HPDE6-E6E7 (cell line): ENCODE measurements around the gene C16orf82.
"Not testable (repeated sequence)": the region's sequence is repeated elsewhere in the genome, so short reads cannot be mapped to it uniquely, and the experiment has no call there.

Source experiments
- DNase-seq: peaks from one replicate; pipeline ENCODE4 v3.0.0; 2011; ENCODE audit warnings: missing footprints; ENCODE audit errors: extremely low spot score

Gene C16orf82

DNA sequence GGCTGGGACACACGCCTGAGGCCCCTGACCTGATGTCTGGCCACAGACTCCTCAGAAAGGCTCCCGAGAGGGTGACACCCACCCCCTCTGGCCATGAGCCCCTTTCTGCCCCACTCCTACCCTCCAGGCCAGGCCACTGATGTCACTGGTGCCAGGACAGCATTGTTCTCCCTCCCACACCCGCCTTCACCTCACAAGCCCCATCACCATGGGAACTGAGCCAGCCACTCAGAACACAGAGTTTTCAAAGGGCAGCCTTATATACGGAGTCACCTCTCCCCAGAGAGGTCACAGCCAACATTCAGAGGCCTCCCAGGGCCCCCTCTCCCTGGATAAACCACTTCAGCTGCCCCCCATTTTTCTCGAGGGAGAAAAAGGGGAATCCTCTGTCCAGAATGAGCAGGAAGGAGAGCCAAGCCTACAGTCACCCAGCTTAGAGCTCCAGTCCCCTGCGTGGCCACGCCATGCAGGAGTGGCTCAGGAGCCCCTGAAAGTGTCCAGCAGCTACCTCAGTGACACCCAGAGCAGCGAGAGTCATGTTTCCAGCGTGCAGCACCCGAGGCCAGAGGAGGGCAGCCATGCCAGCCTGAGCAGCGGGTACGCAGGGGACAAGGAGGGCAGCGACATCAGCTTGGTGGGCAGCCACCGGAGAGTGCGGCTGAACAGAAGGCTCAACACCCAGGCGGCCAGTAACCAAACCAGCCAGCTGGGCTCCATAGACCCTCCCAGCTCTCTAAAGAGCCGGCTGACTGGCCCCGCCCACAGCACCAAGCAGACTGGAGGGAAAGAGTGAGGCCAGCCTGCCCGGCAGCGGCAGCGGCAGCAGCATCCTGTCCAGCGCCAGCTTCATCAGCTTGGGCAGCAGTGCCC lies at the start of gene C16orf82:
TSS of gene C16orf82 (plus strand) at position 260 of the 870 bp plus-strand sequence.
- DNase-seq = no peak

- DNase-seq = no peak
Observed at GRCh38 chr16:27020031-27020430, 46.7 kb upstream of the C16orf82 start.

GRCh38 chr16:27024010-27024409 lies 42.7 kb upstream of the C16orf82 start:
- no peak for DNase-seq

DNA sequence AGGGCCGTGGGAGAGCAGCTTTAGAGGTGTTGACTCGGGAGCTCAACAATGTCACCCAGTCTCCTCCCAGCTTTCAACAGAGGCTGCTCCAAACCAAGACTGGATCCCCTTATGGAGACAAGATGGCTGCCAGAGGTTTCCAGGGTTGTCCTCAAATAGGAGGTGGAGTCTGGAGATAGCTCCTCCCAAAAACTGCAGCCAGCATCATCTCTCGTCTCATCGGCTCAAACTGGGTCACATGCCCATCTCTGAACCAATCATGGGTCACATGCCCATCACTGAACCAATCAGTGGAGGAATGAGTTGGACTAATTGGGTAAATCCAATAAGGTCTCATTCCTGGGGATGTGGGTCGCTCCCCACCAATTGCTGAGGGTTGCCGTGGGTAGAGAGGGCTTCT lies 41.1 kb upstream of the C16orf82 start:
- no peak for DNase-seq

GRCh38 chr16:27027971-27028370 lies 38.8 kb upstream of the C16orf82 start:
- DNase-seq = no peak

GRCh38 chr16:27028591-27029110 lies 38.1 kb upstream of the C16orf82 start:
- DNase-seq = no peak

DNA sequence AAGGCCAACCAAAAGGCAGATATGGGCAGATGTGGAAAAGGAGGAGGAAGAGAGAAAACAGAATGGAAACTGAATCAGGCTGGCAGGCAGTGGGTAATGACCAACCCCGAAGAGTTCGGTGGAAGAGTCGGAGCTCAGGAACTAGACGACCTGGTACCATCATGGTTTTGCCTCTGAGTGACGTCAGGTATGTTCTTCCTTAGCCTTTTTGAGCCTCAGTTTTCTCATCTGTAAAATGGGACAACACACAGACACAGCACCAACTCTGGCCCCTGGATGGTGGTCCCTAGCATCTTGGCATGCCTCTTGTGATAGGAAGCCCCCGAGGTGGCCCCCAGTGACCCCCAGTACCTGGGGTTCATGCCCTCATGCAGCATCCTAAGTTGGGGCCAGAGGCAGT lies 37.2 kb upstream of the C16orf82 start:
- DNase-seq = no peak

DNA sequence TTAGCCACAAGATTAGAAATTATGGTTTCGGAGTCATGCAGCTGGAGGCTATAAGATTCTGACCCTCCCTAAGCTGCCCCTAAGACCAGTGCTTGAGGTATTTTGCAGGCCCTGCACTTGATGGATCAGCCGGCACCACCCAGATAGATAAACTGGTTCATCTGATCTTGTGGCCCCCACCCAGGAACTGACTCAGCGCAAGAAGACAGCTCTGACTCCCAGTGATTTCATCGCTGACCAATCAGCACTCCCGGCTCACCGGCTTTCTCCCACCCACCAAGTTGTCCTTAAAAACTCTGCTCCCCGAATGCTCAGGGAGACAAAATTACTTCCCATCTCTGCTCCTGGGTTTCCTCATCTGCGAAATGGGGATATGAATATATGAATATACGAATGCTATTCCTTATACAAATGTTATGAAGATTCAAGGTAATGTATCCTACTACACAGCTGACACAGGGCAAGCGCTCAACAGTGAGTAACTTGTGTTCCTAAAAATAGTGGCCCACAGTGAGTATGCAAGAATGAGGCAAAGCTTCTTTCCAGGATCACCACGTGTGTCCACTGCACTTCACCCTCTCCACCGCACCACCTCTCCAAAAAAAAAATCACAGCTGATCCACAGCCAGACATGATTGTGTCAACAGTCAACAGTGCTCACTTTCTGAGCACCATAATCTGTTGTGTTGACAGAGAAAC lies 33.3 kb upstream of the C16orf82 start:
- no peak for DNase-seq

- DNase-seq = no peak
Observed at GRCh38 chr16:27040732-27041131, 26.0 kb upstream of the C16orf82 start.

GRCh38 chr16:27046958-27047518 lies 19.7 kb upstream of the C16orf82 start:
- no peak for DNase-seq

- no peak for DNase-seq
Observed at GRCh38 chr16:27048316-27048715, 18.4 kb upstream of the C16orf82 start.

DNA sequence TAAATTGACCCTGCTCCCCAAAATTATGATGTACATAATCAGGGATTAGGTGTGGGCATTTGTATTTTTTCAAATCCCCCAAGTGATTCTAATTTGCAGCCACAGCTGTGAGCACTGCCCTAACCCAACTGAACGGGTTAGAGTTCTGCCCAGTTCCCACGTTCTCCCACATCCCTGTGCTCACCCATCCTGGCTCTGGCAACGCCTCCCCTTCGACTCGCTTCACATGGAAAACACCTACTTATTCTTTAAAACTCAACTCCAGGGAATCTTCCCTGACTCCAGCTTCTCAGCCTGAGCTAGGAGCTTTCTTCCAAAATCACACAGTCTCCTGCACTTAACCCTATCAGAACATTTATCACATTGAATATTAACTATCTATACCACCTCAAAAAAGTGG lies 17.6 kb upstream of the C16orf82 start:
- DNase-seq = no peak

DNA sequence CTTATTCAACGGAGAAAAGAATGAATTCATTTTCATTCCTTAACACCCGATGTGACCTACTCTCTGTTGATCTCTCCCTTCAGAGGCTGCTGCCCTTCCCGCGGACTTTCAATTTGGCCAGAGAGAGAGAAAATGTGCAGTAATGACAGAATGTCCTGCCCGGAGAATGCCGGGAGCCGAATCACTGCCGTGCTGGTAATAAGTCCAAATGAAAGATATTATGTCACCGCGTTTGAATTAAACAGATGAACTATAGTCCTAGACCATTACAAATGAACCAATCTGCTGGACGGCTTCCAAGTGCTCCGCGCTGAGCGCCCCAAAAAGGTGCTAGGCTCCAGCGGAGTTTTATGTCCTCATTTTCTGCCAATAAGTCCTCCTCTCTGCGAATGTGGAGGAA lies 14.7 kb upstream of the C16orf82 start:
- no peak for DNase-seq

DNA sequence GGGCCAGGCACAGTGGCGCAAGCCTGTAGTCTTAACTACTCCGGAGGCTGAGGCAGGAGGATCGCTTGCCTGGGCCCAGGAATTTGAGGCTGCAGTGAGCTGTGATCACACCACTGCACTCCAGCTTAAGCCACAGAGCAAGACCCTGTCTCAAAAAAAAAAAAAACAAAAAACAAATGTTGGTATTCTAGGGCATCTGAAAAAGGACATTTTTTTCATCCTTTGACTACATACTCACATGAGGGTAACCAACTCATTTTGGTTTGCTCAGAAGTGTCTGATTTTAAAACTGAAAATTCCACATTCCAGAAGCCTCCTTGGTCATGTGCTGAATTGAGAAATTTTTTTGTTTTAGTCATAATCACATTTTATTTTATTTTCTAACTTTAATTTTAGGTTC lies 12.7 kb upstream of the C16orf82 start:
- DNase-seq = no peak

DNA sequence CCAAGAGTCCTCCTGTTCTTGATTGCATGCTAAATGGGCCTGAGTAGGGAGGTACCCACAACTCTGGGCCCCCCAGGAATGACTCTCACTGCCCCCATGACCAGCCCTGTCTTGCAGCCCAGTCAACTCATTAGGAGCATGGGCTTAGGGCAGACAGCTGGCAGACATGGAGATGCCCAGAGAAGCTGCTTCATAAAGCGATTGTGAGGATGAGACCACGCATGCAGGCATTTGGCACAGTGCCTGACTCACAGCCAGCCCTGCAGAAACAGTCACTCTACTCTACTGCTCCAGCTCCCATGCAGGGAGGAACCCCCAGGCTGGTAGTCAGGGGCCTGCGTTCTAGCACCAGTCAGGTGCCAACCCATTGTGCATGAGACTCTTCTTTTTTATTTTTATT lies 8.4 kb upstream of the C16orf82 start:
- no peak for DNase-seq

DNA sequence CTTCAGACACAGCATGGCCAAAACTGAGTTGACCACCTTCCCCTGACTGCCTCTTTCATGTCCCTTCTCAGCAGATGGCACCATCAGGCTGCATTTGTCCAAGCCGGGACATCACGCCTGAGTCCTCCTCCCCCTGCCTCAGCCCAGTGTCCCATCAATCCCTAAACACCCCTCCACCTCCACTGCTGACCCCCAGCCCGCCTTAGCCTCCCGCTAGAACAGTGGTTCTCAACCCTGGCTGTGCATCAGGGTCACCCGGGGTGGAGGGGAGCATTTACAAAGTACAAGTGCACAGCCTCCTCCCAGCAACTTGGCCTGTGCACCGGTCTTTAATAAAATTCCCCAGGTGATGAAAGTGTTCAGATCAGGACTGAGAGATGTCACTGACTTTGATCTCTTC lies 4.0 kb downstream of the C16orf82 start:
- DNase-seq = no peak

DNA sequence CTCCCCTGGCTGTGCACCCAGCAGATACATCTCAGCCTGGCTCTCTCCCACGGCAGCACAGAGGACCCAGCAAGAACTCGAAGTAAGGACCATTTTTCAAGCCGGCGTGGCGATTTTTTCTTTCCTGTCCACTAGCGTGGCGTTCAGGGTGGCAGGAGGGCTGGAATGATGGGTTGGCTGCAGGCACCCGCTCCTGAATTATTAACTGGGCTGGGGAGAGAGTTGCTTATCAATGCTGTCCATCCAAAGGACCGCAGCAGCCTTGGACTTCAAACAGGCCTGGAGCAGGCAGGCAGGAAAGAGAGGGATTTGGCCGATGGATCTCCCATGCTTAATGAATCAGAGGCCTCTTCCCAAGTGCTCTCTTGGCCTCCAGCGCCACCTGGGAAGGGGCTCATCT lies 7.0 kb downstream of the C16orf82 start:
- DNase-seq = no peak

DNA sequence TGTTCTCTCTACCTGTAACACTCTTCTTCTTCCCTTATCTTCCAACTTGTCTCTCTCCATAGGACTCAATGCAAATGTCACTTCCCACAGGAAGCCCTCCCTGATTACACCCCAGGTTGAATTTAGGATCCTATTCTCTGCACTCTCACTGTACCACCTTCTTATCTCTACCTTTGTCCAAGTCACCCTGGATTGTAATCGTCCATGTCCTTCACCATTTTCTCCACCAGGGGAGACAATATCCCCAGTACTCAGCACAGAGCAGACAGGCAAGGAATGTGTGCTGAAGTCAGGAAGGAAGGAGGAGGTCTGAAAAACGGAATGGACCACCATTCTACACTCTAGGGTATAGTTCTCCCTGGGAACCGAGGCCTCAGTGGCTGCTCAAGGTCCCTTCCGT lies 14.2 kb downstream of the C16orf82 start:
- DNase-seq = peak; percentile 14

DNA sequence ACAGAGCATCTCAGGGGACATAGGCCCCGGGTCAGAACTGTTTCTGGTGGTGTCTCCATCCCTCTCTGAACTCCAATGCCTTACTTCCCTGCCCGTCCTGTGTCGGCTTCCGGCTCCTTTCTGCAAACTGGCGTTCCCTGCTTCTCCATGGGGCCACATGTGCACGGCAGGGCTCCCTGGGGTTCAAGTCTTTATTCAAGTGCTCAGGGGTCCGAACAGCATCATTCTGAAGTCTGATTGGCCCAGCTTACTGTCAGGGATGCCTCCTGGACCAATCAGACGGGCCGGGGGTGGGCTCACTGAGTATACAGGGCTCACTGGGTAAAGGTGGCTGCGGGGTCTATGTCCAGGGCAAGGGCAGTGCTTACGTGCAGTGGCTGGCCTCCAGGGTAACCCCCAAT lies 17.1 kb downstream of the C16orf82 start:
- no peak for DNase-seq

DNA sequence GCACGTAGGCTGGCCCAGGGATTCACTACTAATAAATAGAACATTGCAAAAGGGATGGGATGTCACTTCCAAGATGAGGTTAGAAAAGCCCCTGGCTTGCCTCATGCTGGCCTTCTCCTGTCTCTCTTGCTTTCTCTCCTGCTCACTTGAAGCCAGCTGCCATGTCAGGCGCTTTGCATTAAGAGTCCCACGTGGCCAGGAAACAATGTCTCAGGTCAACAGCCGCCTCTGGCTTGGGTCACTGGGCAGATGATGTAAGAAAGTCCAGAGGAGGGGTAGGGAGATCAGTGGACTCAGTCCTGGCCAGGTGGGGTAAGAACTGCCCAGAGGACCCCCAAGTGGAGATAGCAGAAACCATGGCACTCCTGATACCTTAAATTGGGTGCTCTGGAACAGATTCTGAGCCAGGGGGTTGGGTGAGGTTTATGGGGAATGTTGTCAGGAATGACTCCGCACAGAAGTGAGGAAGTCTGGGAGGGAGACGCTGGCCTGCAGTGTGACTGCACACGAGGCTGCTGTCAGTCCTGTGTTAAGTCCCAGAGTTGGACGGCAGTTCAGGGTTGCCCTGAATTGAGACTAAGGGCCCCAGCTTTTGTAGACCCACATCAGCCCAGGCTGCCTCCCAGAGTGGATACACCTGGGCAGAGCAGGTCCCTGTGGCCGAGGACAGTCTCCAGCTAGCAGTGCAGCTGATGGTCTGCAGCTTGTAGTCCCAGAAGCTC lies 17.7 kb downstream of the C16orf82 start:
- no peak for DNase-seq

GRCh38 chr16:27085182-27085581 lies 18.5 kb downstream of the C16orf82 start:
- no peak for DNase-seq

DNA sequence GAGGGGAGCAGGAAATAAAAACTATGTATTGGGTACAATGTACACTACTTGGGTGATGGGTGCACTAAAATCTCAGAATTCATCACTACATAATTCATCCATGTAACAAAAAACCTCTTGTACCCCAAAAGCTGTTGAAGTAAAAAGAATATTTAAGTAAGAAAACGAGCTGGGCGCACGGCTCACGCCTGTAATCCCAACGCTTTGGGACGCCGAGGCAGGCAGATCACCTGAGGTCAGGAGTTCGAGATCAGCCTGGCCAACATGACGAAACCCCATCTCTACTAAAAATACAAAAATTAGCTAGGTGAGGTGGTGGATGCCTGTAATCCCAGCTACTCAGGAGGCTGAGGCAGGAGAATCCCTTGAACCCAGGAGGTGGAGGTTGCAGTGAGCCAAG lies 19.3 kb downstream of the C16orf82 start:
- not testable (repeated sequence) for DNase-seq
